CD14-positive monocyte (primary cell): ENCODE data around the gene LIMS2. TPM values are rescaled to one million over a fixed set of nuclear protein-coding genes. Genes with fewer than 3 reads are reported as not detected.

Experiments
- DNase-seq, 3 donors: peaks; one replicate each; pipeline ENCODE4 v3.0.0-alpha.2; 2011 to 2022
- H2AFZ ChIP-seq: 2 replicates; pipeline ENCODE4 v1.6.0; 2012; ENCODE audit warnings: mild to moderate bottlenecking, low read depth, low read length, inconsistent platforms; ENCODE audit not compliant: insufficient read depth, poor library complexity, severe bottlenecking
- H3K27ac ChIP-seq, 2 donors: 1 replicate in 1 of 2; 2 replicates in 1 of 2; pipeline ENCODE4 v1.5.1; 2012 to 2013; ENCODE audit warnings: low read length in 2 of 2, control low read depth in 1 of 2, inconsistent platforms in 1 of 2, low read depth in 1 of 2, mild to moderate bottlenecking in 1 of 2
- H3K27me3 ChIP-seq, 2 donors: one replicate each; pipeline versions ENCODE4 v1.6.0 to v1.6.1; 2011 to 2013; ENCODE audit warnings: low read length in 2 of 2; ENCODE audit not compliant: control insufficient read depth in 2 of 2, insufficient read depth in 2 of 2
- H3K36me3 ChIP-seq, 2 donors: replicated peaks in 1 of 2; 1 replicate in 1 of 2; 2 replicates in 1 of 2; pipeline versions ENCODE4 v1.5.1 to v1.6.1; 2012 to 2013; ENCODE audit warnings: low read length in 2 of 2, control low read depth in 1 of 2, inconsistent platforms in 1 of 2, mild to moderate bottlenecking in 1 of 2; ENCODE audit not compliant: insufficient read depth in 2 of 2, control insufficient read depth in 1 of 2
- H3K4me1 ChIP-seq, 2 donors: 1 replicate in 1 of 2; 2 replicates in 1 of 2; pipeline versions ENCODE4 v1.5.1 to v1.6.1; 2012 to 2013; ENCODE audit warnings: low read length in 2 of 2, control low read depth in 1 of 2, inconsistent platforms in 1 of 2, mild to moderate bottlenecking in 1 of 2, moderate library complexity in 1 of 2; ENCODE audit not compliant: insufficient read depth in 2 of 2, control insufficient read depth in 1 of 2
- H3K4me2 ChIP-seq: replicated peaks from 2 replicates; pipeline ENCODE3; 2012; ENCODE audit warnings: low read length, moderate library complexity, mild to moderate bottlenecking; ENCODE audit not compliant: poor library complexity, severe bottlenecking; ENCODE audit errors: extremely low read depth
- H3K4me3 ChIP-seq, 3 experiments: fragments of 200-600 bp in 1 of 3; sonication (generic) in 1 of 3; replicated peaks in 1 of 3; 1 replicate in 2 of 3; 2 replicates in 1 of 3; pipeline ENCODE4 v1.5.1; 2011 to 2013; ENCODE audit warnings: low read length in 3 of 3, mild to moderate bottlenecking in 3 of 3, control low read depth in 2 of 3, low read depth in 2 of 3, inconsistent platforms in 1 of 3, moderate library complexity in 1 of 3
- H3K79me2 ChIP-seq: 2 replicates; pipeline ENCODE4 v1.6.0; 2012; ENCODE audit warnings: mild to moderate bottlenecking, control low read depth, inconsistent platforms, low read length, moderate library complexity; ENCODE audit not compliant: insufficient read depth
- H3K9ac ChIP-seq: 2 replicates; pipeline ENCODE4 v1.6.0; 2017; ENCODE audit warnings: low read length, mild to moderate bottlenecking; ENCODE audit not compliant: insufficient read depth, poor library complexity, severe bottlenecking
- H3K9me3 ChIP-seq, 2 donors: replicated peaks in 1 of 2; 1 replicate in 1 of 2; 2 replicates in 1 of 2; pipeline versions ENCODE4 v1.5.1 to v1.6.1; 2012 to 2013; ENCODE audit warnings: low read length in 2 of 2, control low read depth in 1 of 2; ENCODE audit not compliant: control insufficient read depth in 1 of 2, insufficient read depth in 1 of 2
- H4K20me1 ChIP-seq: 2 replicates; pipeline ENCODE4 v1.6.0; 2012; ENCODE audit warnings: mild to moderate bottlenecking, low read length, control low read depth, moderate library complexity; ENCODE audit not compliant: insufficient read depth
- H3K27ac Mint-ChIP-seq, 7 donors: one replicate each; pipeline ENCODE4 v1.8.0; 2020; ENCODE audit warnings: mild to moderate bottlenecking in 7 of 7, mixed read lengths in 7 of 7, moderate library complexity in 6 of 7, inconsistent platforms in 2 of 7
- H3K27me3 Mint-ChIP-seq, 3 donors: one replicate each; pipeline ENCODE4 v1.8.0; 2021 to 2022; ENCODE audit warnings: low read depth in 3 of 3, mild to moderate bottlenecking in 3 of 3, mixed read lengths in 3 of 3, moderate library complexity in 3 of 3, inconsistent platforms in 1 of 3
- H3K36me3 Mint-ChIP-seq, 2 donors: one replicate each; pipeline ENCODE4 v1.8.0; 2020; ENCODE audit warnings: mixed read lengths in 2 of 2, inconsistent platforms in 1 of 2, mild to moderate bottlenecking in 1 of 2
- H3K4me1 Mint-ChIP-seq: one replicate; pipeline ENCODE4 v1.8.0; 2020; ENCODE audit warnings: mild to moderate bottlenecking, mixed read lengths
- H3K4me3 Mint-ChIP-seq, 2 donors: one replicate each; pipeline ENCODE4 v1.8.0; 2020; ENCODE audit warnings: mild to moderate bottlenecking in 2 of 2, mixed read lengths in 2 of 2, moderate library complexity in 1 of 2
- H3K9me3 Mint-ChIP-seq, 7 donors: one replicate each; pipeline ENCODE4 v1.8.0; 2020 to 2022; ENCODE audit warnings: mixed read lengths in 7 of 7, mild to moderate bottlenecking in 6 of 7, moderate library complexity in 6 of 7, inconsistent platforms in 2 of 7
- CTCF ChIP-seq: fragments of 200-600 bp; IDR thresholded peaks from one replicate; pipeline ENCODE4 v1.8.0; 2022; ENCODE audit warnings: antibody characterized with exemption, mild to moderate bottlenecking
- WGBS: methylation state at CpG from one replicate; pipeline ENCODE4 v1.1.5; 2013; ENCODE audit warnings: missing lambda C conversion rate; ENCODE audit not compliant: insufficient coverage; 5-methylcytosine and 5-hydroxymethylcytosine counted together
- intact Hi-C, 2 donors: fragments of 100-400 bp; cut with micrococcal nuclease; formaldehyde crosslinking; loops; one replicate each; pipeline versions ENCODE4 v1.15.0 to v1.15.1; 2023
- polyA plus RNA-seq, 3 donors: library from polyadenylated mRNA; depleted of rRNA in 1 of 3; unstranded in 2 of 3; stranded (reverse) in 1 of 3; fragments of 300-500 nt in 2 of 3; fragments of >200 nt in 1 of 3; fragmentation: Illumina TruSeq in 2 of 3; gene quantifications; 1 replicate in 2 of 3; 2 replicates in 1 of 3; pipeline ENCODE4 v1.2.3, GENCODE V29; 2012 to 2021

Gene LIMS2
- polyA plus RNA-seq, 3 donors = 0.13 to 1.3 (median 0.23) TPM

- Mint-ChIP-seq H3K4me1 (peaks cover 3% of the 10 kb centered on the region), H3K9me3 (peaks cover 0 to 1% (median 0%) of the 10 kb centered on the region in 7 donors), H3K27me3 (peaks cover 0 to 2% (median 0%) of the 10 kb centered on the region in 3 donors), H3K27ac (no peak overlapping the region), H3K4me3 (no peak overlapping the region), H3K36me3 (no peaks in the 10 kb centered on the region)
- no peak overlapping the region for H2AFZ ChIP-seq
- no peaks in the 10 kb centered on the region for H4K20me1 ChIP-seq
- no peaks in the 10 kb centered on the region for H3K9me3 ChIP-seq
- no peaks in the 10 kb centered on the region for H3K36me3 ChIP-seq
- H3K27ac ChIP-seq = no peak overlapping the region
- intact Hi-C loops = no loop called here
- TF ChIP-seq CTCF = no peak
- H3K9ac ChIP-seq = no peak overlapping the region
- no peak overlapping the region for H3K4me3 ChIP-seq
- no peaks in the 10 kb centered on the region for H3K79me2 ChIP-seq
- H3K27me3 ChIP-seq = no peaks in the 10 kb centered on the region
- 100% methylated on average over 1 of the region's 3 CpGs for WGBS
- no peak overlapping the region for H3K4me2 ChIP-seq
- H3K4me1 ChIP-seq = no peaks in the 10 kb centered on the region
- DNase-seq = no peak
These were observed 86.0 kb downstream of the LIMS2 start for GRCh38 chr2:127589358-127589757.

Other genes starting within 250 kb of the LIMS2 start
- gene IWS1, start 149.0 kb downstream of the LIMS2 start, polyA plus RNA-seq = 10 to 100 TPM in 2 of 3 donors, 1 to 10 TPM in 1; 7.9 to 21.3 (median 15.6) TPM
- gene MYO7B, start 139.8 kb downstream of the LIMS2 start, polyA plus RNA-seq = 1 to 10 TPM; 7.3 to 9.8 (median 9.0) TPM
- gene GPR17, start 29.4 kb downstream of the LIMS2 start, polyA plus RNA-seq = under 1 TPM in 1 of 3 donors, not detected in 2; 0.07 TPM
- 1 to 10 TPM in 2 of 3 donors, not detected in 1; 3.8 to 4.9 TPM for gene SFT2D3, start 26.0 kb upstream of the LIMS2 start, polyA plus RNA-seq
- 10 to 100 TPM; 12.5 to 19.6 (median 12.6) TPM for gene WDR33, start 135.6 kb upstream of the LIMS2 start, polyA plus RNA-seq
- gene POLR2D, start 182.6 kb upstream of the LIMS2 start, polyA plus RNA-seq = 10 to 100 TPM; 11.7 to 28.8 (median 26.4) TPM
- 1 to 10 TPM; 2.5 to 9.8 (median 3.1) TPM for gene AMMECR1L, start 210.4 kb upstream of the LIMS2 start, polyA plus RNA-seq